AG20443 (cell line): Measurements from ENCODE around the gene SMTNL1.
"Not testable (repeated sequence)": the region's sequence is repeated elsewhere in the genome, so short reads cannot be mapped to it uniquely, and the experiment has no call there.

Experiments used
- DNase-seq: peaks from one replicate; pipeline ENCODE4 v3.0.0; 2012; ENCODE audit warnings: low spot score, mixed read lengths

The SMTNL1 gene

GRCh38 chr11:57508341-57509170 lies 28.8 kb upstream of the SMTNL1 start:
- no peak for DNase-seq

- DNase-seq = no peak
Observed at GRCh38 chr11:57511741-57512430, 25.5 kb upstream of the SMTNL1 start.

GRCh38 chr11:57512646-57513451 lies 24.5 kb upstream of the SMTNL1 start:
- DNase-seq = no peak

- DNase-seq = no peak
Observed at GRCh38 chr11:57513452-57513795, 24.0 kb upstream of the SMTNL1 start.

GRCh38 chr11:57513911-57514537 lies 23.4 kb upstream of the SMTNL1 start:
- DNase-seq = peak; percentile 48

- peak; percentile 73 for DNase-seq
Observed at GRCh38 chr11:57514538-57515331, 22.7 kb upstream of the SMTNL1 start.

- DNase-seq = peak; percentile 88
Observed at GRCh38 chr11:57515332-57516060, 21.9 kb upstream of the SMTNL1 start, which contains the start of gene SLC43A1. Gene SLC43A1 (minus strand): TSS chr11:57515702. CDS start chr11:57514111, 1,591 bp downstream.

GRCh38 chr11:57516061-57516443 lies 21.3 kb upstream of the SMTNL1 start:
- no peak for DNase-seq

GRCh38 chr11:57521116-57521515 lies 16.3 kb upstream of the SMTNL1 start:
- DNase-seq = no peak

- no peak for DNase-seq
Observed at GRCh38 chr11:57523419-57523818, 14.0 kb upstream of the SMTNL1 start.

GRCh38 chr11:57527056-57527631 lies 10.3 kb upstream of the SMTNL1 start:
- DNase-seq = peak; percentile 59

- DNase-seq = no peak
Observed at GRCh38 chr11:57529012-57529411, 8.4 kb upstream of the SMTNL1 start.

GRCh38 chr11:57530215-57530595 lies 7.2 kb upstream of the SMTNL1 start:
- no peak for DNase-seq

- peak; percentile 95 for DNase-seq
Observed at GRCh38 chr11:57530596-57531507, 6.5 kb upstream of the SMTNL1 start, which contains the start of gene TIMM10. Gene TIMM10 (minus strand): TSS chr11:57530754. CDS start chr11:57530189, 565 bp downstream.

GRCh38 chr11:57534449-57534848 lies 2.9 kb upstream of the SMTNL1 start:
- not testable (repeated sequence) for DNase-seq

GRCh38 chr11:57539342-57539741 lies 1.9 kb downstream of the SMTNL1 start:
- no peak for DNase-seq

- DNase-seq = no peak
Observed at GRCh38 chr11:57541169-57541568, 3.8 kb downstream of the SMTNL1 start.

- no peak for DNase-seq
Observed at GRCh38 chr11:57542582-57542981, 5.2 kb downstream of the SMTNL1 start.

- DNase-seq = no peak
Observed at GRCh38 chr11:57543593-57543992, 6.2 kb downstream of the SMTNL1 start.
